ENCODE measurements around the gene FASTKD3. TPM values are rescaled to one million over a fixed set of nuclear protein-coding genes. Genes with fewer than 3 reads are reported as not detected.

FASTKD3 gene
- total RNA-seq, 1 experiment from 2014 or later, result 14.2 TPM

DNA sequence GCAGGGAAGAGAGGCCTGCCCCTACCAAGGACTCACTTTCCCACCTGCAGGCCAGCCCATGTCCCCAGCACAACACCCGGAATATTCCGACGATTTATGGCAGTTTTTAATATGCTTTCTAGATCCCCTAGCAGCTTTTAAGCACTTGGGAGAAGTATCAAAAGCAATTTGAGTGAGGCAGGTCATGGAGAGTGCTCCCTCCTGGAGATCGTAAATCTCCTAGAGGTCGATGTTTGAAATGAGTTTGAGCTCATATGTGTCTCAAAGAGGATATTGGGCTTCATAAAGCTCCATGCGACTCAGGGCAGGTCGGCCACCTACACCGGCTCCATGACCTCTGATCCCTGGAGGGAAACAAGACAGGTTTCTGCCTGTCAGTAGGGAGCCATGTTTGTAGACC, 45.2 kb downstream of the FASTKD3 start:
- BruUV-seq (replicated peaks), result no TSS peak
- no peak for DNase-seq
- H3K4me3 ChIP-seq (ENCODE audit: low read depth, low read length), result no peak overlapping the region
- H3K4me3 Mint-ChIP-seq (ENCODE audit: unreplicated experiment), result no peak overlapping the region
- peaks cover 38% of the 10 kb centered on the region for H3K27me3 Mint-ChIP-seq (ENCODE audit: insufficient read depth, unreplicated experiment)
- ChIA-PET POLR2A (no interaction called here), CTCF (no interaction called here)
- no peaks in the 10 kb centered on the region for H3K36me3 ChIP-seq (ENCODE audit: control insufficient read depth, insufficient read depth, low read length)
- no peaks in the 10 kb centered on the region for H3K4me1 ChIP-seq
- H3K27ac Mint-ChIP-seq (ENCODE audit: unreplicated experiment), result no peak overlapping the region
- no peaks in the 10 kb centered on the region; the same call in 1 of the 2 replicates for H3K27me3 ChIP-seq (replicated peaks; ENCODE audit: control insufficient read depth, insufficient read depth, low read length)
- no peaks in the 10 kb centered on the region for H3K9me3 ChIP-seq
- H3K36me3 Mint-ChIP-seq (ENCODE audit: insufficient read depth, unreplicated experiment), result no peaks in the 10 kb centered on the region
- TF ChIP-seq, protein P1, sequence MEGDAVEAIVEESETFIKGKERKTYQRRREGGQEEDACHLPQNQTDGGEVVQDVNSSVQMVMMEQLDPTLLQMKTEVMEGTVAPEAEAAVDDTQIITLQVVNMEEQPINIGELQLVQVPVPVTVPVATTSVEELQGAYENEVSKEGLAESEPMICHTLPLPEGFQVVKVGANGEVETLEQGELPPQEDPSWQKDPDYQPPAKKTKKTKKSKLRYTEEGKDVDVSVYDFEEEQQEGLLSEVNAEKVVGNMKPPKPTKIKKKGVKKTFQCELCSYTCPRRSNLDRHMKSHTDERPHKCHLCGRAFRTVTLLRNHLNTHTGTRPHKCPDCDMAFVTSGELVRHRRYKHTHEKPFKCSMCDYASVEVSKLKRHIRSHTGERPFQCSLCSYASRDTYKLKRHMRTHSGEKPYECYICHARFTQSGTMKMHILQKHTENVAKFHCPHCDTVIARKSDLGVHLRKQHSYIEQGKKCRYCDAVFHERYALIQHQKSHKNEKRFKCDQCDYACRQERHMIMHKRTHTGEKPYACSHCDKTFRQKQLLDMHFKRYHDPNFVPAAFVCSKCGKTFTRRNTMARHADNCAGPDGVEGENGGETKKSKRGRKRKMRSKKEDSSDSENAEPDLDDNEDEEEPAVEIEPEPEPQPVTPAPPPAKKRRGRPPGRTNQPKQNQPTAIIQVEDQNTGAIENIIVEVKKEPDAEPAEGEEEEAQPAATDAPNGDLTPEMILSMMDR (IDR thresholded peaks at IDR 0.05; ENCODE audit: insufficient read depth in 1 of 2, low read depth in 1 of 2, low read length in 1 of 2, severe bottlenecking in 1 of 2, unreplicated experiment in 1 of 2), result no peak
- no peaks in the 10 kb centered on the region for H3K9me3 Mint-ChIP-seq (ENCODE audit: unreplicated experiment)
- no peaks in the 10 kb centered on the region for H3K4me1 Mint-ChIP-seq (ENCODE audit: low read depth, unreplicated experiment)
- intact Hi-C loops (cut with micrococcal nuclease; ENCODE audit: unreplicated experiment), result no loop called here

DNA sequence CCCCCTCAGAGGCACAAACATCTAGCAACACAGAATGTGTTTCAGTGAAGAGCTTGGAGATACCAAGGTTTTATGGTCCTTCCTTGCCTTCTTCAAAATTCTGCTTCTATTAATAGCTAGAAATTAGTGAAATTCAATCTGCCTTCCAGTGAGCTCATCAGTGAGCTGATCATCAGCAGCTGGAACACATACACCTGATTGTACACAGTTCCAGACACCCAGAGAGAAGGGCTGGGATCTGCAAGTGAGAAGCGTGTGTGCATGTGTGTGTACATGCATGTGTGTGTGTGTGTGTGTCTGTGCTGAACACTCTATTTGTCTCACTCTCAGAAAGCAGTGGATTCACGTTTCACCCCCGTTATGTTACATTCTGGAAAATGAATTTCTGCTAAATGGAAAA, 46.4 kb downstream of the FASTKD3 start:
- Histone ChIP-seq H3K9me3 (no peaks in the 10 kb centered on the region), H3K27me3 (replicated peaks; ENCODE audit: control insufficient read depth, insufficient read depth, low read length) (no peaks in the 10 kb centered on the region; the same call in 1 of the 2 replicates), H3K4me3 (ENCODE audit: low read depth, low read length) (no peak overlapping the region), H3K36me3 (ENCODE audit: control insufficient read depth, insufficient read depth, low read length) (no peaks in the 10 kb centered on the region), H3K4me1 (no peaks in the 10 kb centered on the region)
- no peak overlapping the region for H3K4me3 Mint-ChIP-seq (ENCODE audit: unreplicated experiment)
- H3K36me3 Mint-ChIP-seq (ENCODE audit: insufficient read depth, unreplicated experiment), result no peaks in the 10 kb centered on the region
- H3K4me1 Mint-ChIP-seq (ENCODE audit: low read depth, unreplicated experiment), result no peaks in the 10 kb centered on the region
- H3K27me3 Mint-ChIP-seq (ENCODE audit: insufficient read depth, unreplicated experiment), result peaks cover 35% of the 10 kb centered on the region
- TF ChIP-seq, protein P1 (IDR thresholded peaks at IDR 0.05; ENCODE audit: insufficient read depth in 1 of 2, low read depth in 1 of 2, low read length in 1 of 2, severe bottlenecking in 1 of 2, unreplicated experiment in 1 of 2), result no peak
- ChIA-PET POLR2A (no interaction called here), CTCF (no interaction called here)
- intact Hi-C loops (cut with micrococcal nuclease; ENCODE audit: unreplicated experiment), result no loop called here
- DNase-seq, result no peak
- no TSS peak for BruUV-seq (replicated peaks)
- H3K9me3 Mint-ChIP-seq (ENCODE audit: unreplicated experiment), result no peaks in the 10 kb centered on the region
- H3K27ac Mint-ChIP-seq (ENCODE audit: unreplicated experiment), result no peak overlapping the region

DNA sequence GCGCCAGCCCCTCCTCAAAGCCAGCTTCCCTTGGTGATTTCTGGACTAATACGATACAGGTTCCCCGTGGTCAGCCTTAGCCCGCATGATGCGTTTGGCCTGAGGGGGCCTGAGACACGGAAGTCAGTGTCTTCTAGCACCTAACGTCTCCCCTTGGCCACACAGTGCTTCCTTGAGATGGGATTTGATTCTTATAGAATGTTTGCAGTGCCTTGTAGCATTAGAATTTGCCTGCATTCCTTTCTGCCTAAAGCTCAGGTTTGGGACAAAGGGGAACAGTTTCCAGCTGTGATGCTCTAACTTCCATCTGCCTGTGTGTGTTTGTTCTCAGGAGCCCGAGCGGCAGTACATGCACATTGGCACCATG, 52.3 kb downstream of the FASTKD3 start:
- no peaks in the 10 kb centered on the region for H3K36me3 Mint-ChIP-seq (ENCODE audit: insufficient read depth, unreplicated experiment)
- POLR2A ChIA-PET, result no interaction called here
- Histone ChIP-seq H3K4me1 (no peaks in the 10 kb centered on the region), H3K36me3 (ENCODE audit: control insufficient read depth, insufficient read depth, low read length) (no peaks in the 10 kb centered on the region), H3K27me3 (replicated peaks; ENCODE audit: control insufficient read depth, insufficient read depth, low read length) (no peaks in the 10 kb centered on the region; the same call in 1 of the 2 replicates), H3K9me3 (no peaks in the 10 kb centered on the region), H3K4me3 (ENCODE audit: low read depth, low read length) (no peak overlapping the region)
- TF ChIP-seq, protein P1 (IDR thresholded peaks at IDR 0.05; ENCODE audit: insufficient read depth in 1 of 2, low read depth in 1 of 2, low read length in 1 of 2, severe bottlenecking in 1 of 2, unreplicated experiment in 1 of 2), result no peak
- H3K9me3 Mint-ChIP-seq (ENCODE audit: unreplicated experiment), result no peaks in the 10 kb centered on the region
- CTCF ChIA-PET, result interaction anchor here (1.2 kb wide), 1 partner anchor 62 kb away, joined by 5 read pairs; no protein-coding TSS in a partner anchor
- no peak for DNase-seq
- H3K4me3 Mint-ChIP-seq (ENCODE audit: unreplicated experiment), result no peak overlapping the region
- intact Hi-C loops (cut with micrococcal nuclease; ENCODE audit: unreplicated experiment), result loop anchor here (1.0 to 10.0 kb wide), 3 partner anchors 34 to 555 kb away; partner anchors contain the start of gene CFAP90
- no peaks in the 10 kb centered on the region for H3K4me1 Mint-ChIP-seq (ENCODE audit: low read depth, unreplicated experiment)
- H3K27me3 Mint-ChIP-seq (ENCODE audit: insufficient read depth, unreplicated experiment), result peaks cover 26% of the 10 kb centered on the region
- no peak overlapping the region for H3K27ac Mint-ChIP-seq (ENCODE audit: unreplicated experiment)
- BruUV-seq (replicated peaks), result no TSS peak

All from Caco-2 (cell line).